ENCODE results near the gene CACNA1S. TPM values are rescaled to one million over a fixed set of nuclear protein-coding genes. Genes with fewer than 3 reads are reported as not detected.

CACNA1S gene
- total and polyA plus RNA-seq, 8 donors: under 0.01 TPM; not detected in 7

DNA sequence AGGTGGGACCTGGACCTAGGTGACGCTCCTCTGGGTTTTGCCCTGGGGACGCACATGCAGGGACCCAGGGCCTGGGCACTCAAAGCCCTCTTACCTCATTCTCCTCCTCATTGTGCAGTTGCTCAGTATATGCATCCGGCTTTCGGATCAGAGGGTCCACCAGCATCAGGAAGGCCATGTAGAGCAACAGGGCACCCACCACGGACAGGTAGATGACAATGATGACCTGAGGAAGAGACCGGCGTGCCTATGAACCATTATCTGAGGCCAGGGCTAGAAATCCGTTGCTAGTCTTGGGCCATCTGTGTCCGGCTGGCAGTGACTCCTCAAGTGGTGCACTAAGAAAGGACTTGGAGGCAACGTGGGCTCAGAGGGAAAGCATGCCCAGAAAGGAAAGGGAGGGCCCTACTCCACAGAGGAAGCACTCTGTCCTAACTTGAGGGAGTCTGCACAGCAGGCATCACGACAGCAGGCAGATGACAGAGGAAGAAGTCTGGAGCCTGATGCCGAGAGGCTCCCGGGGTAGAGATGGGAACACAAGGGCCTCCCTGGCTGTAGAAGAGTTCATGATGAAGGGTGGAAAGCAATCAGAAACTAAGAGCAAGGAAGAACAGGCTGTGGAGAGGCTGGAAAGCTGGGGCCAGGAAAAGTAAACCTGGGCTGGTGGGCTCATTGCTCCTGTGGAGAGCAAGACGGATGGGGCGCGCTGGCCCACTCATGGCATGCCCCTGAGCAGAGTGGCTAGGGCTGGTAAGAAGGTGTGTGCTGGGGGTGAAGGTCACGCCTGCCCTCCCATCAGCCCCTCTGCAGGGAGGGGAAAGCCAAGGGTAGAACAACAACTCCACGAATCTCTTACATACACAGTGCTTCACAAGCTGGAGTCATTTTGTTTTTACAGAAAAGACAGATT, 31.8 kb upstream of the CACNA1S start:
- Histone ChIP-seq H3K4me3 (no peak overlapping the region), H3K27ac (no peak overlapping the region), H3K36me3 (peaks cover 0 to 57% (median 23%) of the 10 kb centered on the region in 3 donors), H3K4me1 (no peaks in the 10 kb centered on the region), H3K27me3 (no peaks in the 10 kb centered on the region), H3K9me3 (no peaks in the 10 kb centered on the region)
- WGBS, 2 donors: 88 to 93% methylated on average over 18 of the region's 18 CpGs
- no peak for ATAC-seq
- intact Hi-C loops (cut with DNase I): no loop called here
- peak in 1 of 6 donors; percentile 23 for DNase-seq
- TF ChIP-seq, protein P1, sequence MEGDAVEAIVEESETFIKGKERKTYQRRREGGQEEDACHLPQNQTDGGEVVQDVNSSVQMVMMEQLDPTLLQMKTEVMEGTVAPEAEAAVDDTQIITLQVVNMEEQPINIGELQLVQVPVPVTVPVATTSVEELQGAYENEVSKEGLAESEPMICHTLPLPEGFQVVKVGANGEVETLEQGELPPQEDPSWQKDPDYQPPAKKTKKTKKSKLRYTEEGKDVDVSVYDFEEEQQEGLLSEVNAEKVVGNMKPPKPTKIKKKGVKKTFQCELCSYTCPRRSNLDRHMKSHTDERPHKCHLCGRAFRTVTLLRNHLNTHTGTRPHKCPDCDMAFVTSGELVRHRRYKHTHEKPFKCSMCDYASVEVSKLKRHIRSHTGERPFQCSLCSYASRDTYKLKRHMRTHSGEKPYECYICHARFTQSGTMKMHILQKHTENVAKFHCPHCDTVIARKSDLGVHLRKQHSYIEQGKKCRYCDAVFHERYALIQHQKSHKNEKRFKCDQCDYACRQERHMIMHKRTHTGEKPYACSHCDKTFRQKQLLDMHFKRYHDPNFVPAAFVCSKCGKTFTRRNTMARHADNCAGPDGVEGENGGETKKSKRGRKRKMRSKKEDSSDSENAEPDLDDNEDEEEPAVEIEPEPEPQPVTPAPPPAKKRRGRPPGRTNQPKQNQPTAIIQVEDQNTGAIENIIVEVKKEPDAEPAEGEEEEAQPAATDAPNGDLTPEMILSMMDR (IDR thresholded peaks at IDR 0.05): no peak
- no peak for FAIRE-seq

- Histone ChIP-seq H3K4me1 (peaks cover 0 to 8% (median 0%) of the 10 kb centered on the region in 3 donors), H3K27ac (no peak overlapping the region), H3K9me3 (no peaks in the 10 kb centered on the region), H3K36me3 (peaks cover 0 to 57% (median 23%) of the 10 kb centered on the region in 3 donors), H3K4me3 (no peak overlapping the region), H3K27me3 (no peaks in the 10 kb centered on the region)
- TF ChIP-seq, protein P1 (IDR thresholded peaks at IDR 0.05): no peak
- peak in 1 of 6 donors; percentile 38 for DNase-seq
- FAIRE-seq: no peak
- ATAC-seq: no peak
- WGBS, 2 donors: 85 to 91% methylated on average over 16 of the region's 16 CpGs
- intact Hi-C loops (cut with DNase I): no loop called here
These were observed 30.9 kb upstream of the CACNA1S start for GRCh38 chr1:201142849-201143725.

GRCh38 chr1:201142011-201142848, 30.0 kb upstream of the CACNA1S start:
- DNase-seq (peak in 1 of 6 donors; percentile 36), FAIRE-seq (no peak), ATAC-seq (no peak)
- H3K36me3 ChIP-seq: peaks cover 0 to 56% (median 23%) of the 10 kb centered on the region in 3 donors
- H3K4me1 ChIP-seq: peaks cover 0 to 12% (median 6%) of the 10 kb centered on the region in 3 donors
- H3K27ac ChIP-seq: no peak overlapping the region
- H3K4me3 ChIP-seq: no peak overlapping the region
- intact Hi-C loops (cut with DNase I): no loop called here
- TF ChIP-seq, protein P1 (IDR thresholded peaks at IDR 0.05): no peak
- 86 to 89% methylated on average over 16 of the region's 16 CpGs for WGBS, 2 donors
- H3K9me3 ChIP-seq: no peaks in the 10 kb centered on the region
- H3K27me3 ChIP-seq: no peaks in the 10 kb centered on the region

- Histone ChIP-seq H3K4me1 (peaks cover 3 to 15% (median 10%) of the 10 kb centered on the region in 3 donors), H3K36me3 (peaks cover 0 to 48% (median 19%) of the 10 kb centered on the region in 3 donors), H3K9me3 (no peaks in the 10 kb centered on the region), H3K4me3 (no peak overlapping the region), H3K27me3 (no peaks in the 10 kb centered on the region), H3K27ac (no peak overlapping the region)
- DNase-seq (peak in 1 of 6 donors; percentile 26), FAIRE-seq (no peak), ATAC-seq (no peak)
- 93 to 95% methylated on average over 5 of the region's 5 CpGs for WGBS, 2 donors
- intact Hi-C loops (cut with DNase I): no loop called here
- TF ChIP-seq, protein P1 (IDR thresholded peaks at IDR 0.05): no peak
These were observed 29.2 kb upstream of the CACNA1S start for GRCh38 chr1:201141418-201141817.

All from pancreas (tissue), 10 donors.